Tongue (tissue), 2 donors: ENCODE results near the gene RIPOR3. TPM values are rescaled to one million over a fixed set of nuclear protein-coding genes. Genes with fewer than 3 reads are reported as not detected.
"Not testable (repeated sequence)": the region's sequence is repeated elsewhere in the genome, so short reads cannot be mapped to it uniquely, and the experiment has no call there.

Experiments used
- DNase-seq: peaks from one replicate; pipeline ENCODE4 v3.0.0-alpha.2; 2015
- total RNA-seq: library from RNA; depleted of rRNA; stranded (reverse); fragments of >200 nt; gene quantifications from one replicate; pipeline ENCODE4 v1.2.3, GENCODE V29; 2014

The RIPOR3 gene
- total RNA-seq, 1 donor from 2014 or later: 12.5 TPM

- no peak for DNase-seq
Observed at GRCh38 chr20:50704514-50704913, 13.2 kb upstream of the RIPOR3 start.

GRCh38 chr20:50703651-50704438 is 12.5 kb upstream of the RIPOR3 start:
- not testable (repeated sequence) for DNase-seq

DNA sequence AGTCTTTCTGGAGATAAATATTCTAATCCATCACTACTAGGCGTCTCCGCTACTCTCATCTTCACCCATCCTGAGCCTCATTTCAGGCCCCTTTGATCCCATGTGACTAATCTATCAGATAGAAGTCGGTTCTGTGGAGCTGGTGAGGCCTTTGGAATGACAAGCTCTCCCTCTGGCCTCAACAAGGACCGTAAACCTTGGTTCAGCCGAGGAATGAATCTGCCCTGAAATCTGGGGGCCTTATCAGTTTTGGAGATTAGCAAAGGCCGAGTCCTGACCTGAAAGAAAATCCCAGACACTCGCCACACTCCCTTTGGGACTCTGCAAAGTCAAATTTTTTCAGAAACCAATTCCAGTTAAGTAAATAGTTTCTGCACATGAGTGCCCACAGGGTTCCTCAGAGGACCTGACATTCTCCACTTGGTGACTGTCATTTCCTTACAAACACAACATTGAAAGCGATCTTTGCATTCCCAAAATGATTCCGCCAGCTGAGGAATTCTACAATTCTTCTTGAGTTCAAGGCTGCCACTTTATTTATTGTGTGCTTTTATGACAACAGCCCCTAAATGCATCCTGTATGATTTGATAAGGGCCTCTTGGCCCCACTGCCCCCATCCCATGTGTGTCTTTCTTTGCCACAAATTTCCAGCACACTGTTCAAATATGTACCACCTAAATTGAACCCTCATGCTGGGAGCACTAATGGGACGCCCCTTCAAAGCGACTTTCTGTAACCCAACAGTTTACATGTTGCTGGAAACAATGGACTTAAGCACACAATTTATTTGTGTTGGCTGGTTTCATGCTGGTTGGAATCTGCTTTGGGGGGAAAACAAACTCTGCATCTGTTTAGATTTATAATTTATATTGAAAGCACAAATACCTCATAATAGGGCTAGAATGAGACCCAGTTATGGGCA is 10.0 kb upstream of the RIPOR3 start:
- DNase-seq: no peak

GRCh38 chr20:50699688-50700087 is 8.3 kb upstream of the RIPOR3 start:
- DNase-seq: no peak

DNA sequence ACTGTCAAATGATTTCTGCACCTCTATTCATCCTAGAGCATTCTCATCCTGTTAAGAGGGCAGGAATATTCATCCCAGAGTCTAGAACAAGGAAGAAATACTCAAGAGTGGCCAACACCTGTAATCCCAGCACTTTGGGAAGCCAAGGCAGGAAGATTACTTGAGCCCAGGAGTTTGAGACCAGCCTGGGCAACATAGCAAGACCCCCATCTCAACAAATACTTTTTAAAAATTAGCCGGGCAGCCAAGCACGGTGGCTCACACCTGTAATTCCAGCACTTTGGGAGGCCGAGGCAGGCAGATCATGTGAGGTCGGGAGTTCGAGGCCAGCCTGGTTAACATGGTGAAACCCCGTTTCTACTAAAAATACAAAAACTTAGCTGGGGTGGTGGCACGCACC is 6.9 kb upstream of the RIPOR3 start:
- not testable (repeated sequence) for DNase-seq

DNA sequence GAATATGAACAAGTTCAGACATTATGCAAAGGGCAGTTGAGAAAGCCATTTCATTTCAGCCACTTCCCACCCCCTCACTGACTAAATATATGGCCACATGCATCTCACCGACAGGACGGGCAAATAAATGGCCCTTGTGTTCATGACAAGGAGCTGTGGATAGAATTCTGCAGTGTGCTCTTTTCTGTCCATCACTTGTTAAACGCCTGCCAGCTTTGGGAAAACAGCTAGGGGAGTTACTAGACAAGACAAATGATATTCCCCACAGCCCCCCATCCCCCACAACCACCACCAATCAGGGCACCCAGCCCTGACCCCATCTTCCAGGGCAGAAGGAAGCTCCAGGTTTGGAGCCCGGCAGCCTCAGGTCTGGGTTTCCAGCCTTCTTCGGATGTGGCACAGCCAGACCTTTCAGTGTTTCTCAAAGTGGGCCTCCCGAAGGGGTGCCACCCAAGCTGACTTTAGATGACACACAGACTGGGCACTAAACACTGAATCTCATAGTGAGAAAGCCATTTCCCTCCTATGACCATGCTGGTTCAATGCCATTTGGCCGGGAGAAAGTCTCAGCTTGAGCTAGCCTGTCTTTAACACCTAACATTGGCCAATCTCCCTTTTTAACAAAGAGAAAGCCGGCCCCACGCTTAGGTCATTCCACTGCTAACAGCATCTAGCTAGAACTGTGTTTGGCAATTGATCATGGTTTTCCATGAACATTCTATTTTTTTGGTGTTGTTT is 4.0 kb upstream of the RIPOR3 start:
- DNase-seq: peak; percentile 45

DNA sequence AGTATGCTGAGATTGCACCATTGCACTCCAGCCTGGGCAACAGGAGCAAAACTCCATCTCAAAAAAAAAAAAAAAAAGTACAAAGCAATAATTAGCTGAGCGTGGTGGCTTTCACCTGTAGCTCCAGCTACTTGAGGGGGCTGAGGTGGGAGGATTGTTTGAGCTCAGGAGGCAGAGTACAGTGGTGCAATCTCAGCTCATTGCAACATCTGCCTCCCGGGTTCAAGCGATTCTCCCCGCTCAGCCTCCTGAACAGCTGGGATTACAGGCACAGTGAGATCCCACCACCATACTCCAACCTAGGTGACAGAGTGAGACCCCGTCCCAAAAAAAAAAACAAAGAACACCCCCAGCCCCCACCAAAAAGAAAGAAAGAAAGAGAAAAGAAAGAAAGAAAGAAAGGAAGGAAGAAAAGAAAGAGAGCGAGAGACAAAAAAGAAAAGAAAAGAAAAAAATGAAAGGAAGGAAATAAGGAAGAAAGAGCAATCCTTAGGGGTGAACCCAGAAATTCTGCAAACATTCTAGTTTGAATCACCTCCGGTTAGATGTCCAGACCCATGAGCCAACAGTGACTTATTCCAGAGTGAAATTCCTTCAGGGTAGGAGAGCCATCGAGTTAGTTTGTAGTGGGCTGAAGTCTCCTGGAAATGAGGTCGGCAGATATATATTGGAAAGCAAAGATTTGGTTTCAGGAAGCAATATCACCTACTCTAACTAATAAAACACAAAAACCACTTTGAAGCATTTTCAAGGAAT is 3.2 kb upstream of the RIPOR3 start:
- DNase-seq: no peak

DNA sequence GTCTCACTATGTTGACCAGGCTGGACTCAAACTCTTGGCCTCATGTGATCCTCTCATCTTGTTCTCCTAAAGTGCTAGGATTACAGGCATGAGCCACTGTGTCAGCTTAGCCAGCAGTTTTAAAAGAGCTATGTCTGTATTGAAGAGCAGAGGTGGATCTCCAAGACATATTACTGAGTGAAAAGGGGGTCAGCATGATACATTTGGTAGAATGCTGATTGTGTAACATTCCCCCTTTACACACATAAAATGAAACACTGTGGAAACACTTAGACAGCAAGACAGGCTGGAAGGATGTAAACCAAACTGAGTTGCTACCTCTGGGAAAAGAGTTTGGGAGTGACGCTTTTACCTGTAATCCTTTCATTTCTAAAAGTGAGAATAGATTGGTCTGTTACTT is 1.7 kb upstream of the RIPOR3 start:
- DNase-seq: no peak

DNA sequence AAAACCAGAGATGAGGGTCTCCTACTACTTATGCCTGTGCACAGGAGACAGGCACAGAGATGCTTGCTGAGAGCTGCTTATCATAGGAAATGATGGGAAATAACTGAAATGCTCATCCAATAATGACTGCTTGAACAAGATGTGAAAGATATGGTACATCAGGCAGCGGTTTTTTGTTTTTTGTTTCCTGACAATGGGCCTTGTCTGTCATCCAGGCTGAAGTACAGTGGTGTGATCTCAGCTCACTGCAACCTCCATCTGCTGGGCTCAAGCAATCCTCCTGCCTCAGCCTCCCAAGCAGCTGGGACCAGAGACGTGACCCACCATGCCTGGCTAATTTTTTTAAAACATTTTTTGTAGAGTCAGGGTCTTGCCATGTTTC is 1.2 kb upstream of the RIPOR3 start:
- DNase-seq: no peak

- DNase-seq: peak; percentile 69
Observed at GRCh38 chr20:50691573-50692551, 520 bp upstream of the RIPOR3 start.

- no peak for DNase-seq
Observed at GRCh38 chr20:50689864-50690649, 1.3 kb downstream of the RIPOR3 start.

DNA sequence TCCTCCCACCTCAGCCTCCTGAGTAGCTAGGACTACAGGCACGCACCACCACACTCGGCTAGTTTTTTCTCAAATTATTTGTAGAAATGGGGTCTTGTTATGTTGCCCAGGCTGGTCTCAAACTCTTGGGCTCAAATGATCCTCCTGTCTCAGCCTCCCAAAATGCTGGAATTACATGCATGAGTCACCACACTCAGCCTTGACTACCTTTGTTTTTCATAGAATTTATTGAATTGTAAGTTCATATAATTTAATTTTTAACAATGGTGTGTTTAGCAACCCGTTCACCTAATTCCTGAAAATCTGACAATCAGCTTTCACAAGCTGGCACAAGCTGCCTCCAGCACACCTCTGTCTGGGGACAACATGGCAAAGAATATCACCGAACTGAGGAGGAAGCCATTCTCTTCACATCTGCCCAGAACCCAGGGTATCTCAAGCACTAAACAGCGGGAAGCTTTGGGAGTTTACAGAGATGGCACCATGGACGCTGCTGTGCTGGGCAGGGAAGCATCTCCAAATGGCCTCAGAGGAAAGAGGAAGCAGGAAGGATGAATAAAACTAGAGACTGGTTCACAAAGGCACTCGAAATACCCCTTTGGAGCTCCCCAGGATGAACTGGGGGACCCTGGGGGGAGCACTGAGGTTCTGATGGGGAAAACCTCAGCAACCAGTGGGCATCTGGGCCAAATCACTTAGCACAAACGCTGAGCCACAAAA is 2.9 kb downstream of the RIPOR3 start:
- no peak for DNase-seq

GRCh38 chr20:50686821-50687220 is 4.5 kb downstream of the RIPOR3 start:
- DNase-seq: peak; percentile 82

- DNase-seq: no peak
Observed at GRCh38 chr20:50683570-50683969, 7.8 kb downstream of the RIPOR3 start.

DNA sequence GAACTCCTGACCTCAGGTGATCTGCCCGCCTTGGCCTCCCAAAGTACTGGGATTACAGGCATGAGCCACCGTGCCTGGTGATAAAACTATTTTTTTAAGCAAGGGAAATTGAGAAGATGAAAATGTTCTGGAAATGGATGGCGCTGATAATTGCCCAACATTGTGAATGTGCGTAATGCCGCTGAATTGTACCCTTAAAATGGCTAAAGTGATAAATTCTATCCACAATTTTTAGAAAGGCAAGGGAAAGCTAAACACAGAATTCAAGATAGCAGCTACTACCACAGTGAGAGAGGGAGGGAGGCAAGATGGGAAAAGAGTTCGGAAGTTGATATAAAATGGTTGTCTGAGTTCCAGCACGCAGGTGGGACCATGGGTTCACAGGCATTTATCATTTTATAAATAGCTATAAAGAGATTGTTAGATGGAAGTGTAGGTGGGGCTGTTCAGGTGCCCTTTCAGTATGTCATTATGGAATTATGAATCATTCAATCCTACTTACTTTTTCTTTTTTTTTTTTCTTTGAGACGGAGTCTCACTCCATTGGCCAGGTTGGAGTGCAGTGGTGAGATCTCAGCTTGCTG is 8.3 kb downstream of the RIPOR3 start:
- no peak for DNase-seq

DNA sequence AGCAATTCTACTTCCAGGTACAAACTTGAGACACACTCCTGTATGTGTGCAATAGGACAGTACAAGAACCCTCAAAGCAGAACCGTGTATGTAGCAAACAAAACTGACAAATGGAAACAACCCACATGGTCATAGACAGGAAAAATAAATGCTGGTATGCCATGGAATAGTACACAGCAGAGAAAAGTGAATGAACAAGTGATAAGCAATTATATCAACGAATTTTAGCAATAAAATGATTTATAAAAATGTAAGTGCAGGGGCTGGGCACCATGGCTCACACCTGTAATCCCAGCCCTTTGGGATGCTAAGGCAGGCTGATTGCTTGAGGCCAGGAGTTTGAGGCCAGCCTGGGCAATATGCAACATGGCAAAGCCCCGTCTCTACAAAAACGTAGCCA is 9.3 kb downstream of the RIPOR3 start:
- DNase-seq: no peak

GRCh38 chr20:50681359-50682064 is 9.8 kb downstream of the RIPOR3 start:
- DNase-seq: no peak
